Keratinocyte (primary cell): ENCODE measurements around the gene TTC21B. TPM values are rescaled to one million over a fixed set of nuclear protein-coding genes. Genes with fewer than 3 reads are reported as not detected.

Source experiments
- DNase-seq: peaks from one replicate; pipeline ENCODE4 v3.0.0-alpha.2; 2011; ENCODE audit warnings: low read depth, missing footprints, low spot score
- FAIRE-seq: peaks from 2 replicates; lab custom pipeline; 2011; peaks lifted over from hg19 to GRCh38; lab: Jason Lieb, UNC
- H2AFZ ChIP-seq: 2 replicates; pipeline ENCODE4 v1.6.0; 2012; ENCODE audit warnings: low read length, control low read depth, inconsistent platforms; ENCODE audit not compliant: control insufficient read depth
- H3K27ac ChIP-seq: 2 replicates; pipeline ENCODE4 v1.5.1; 2011; ENCODE audit warnings: low read length; ENCODE audit not compliant: control insufficient read depth, insufficient read depth
- H3K27me3 ChIP-seq: 3 replicates; pipeline ENCODE4 v1.6.0; 2011; ENCODE audit warnings: low read length; ENCODE audit not compliant: control insufficient read depth, insufficient read depth; ENCODE audit errors: extremely low read depth
- H3K36me3 ChIP-seq, 2 experiments: 2 replicates in 1 of 2; 3 replicates in 1 of 2; pipeline ENCODE4 v1.5.1; 2011; ENCODE audit warnings: low read length in 2 of 2, mild to moderate bottlenecking in 1 of 2; ENCODE audit not compliant: control insufficient read depth in 2 of 2, insufficient read depth in 2 of 2; ENCODE audit errors: extremely low read depth in 1 of 2
- H3K4me1 ChIP-seq: 3 replicates; pipeline ENCODE4 v1.5.1; 2011; ENCODE audit warnings: low read length; ENCODE audit not compliant: control insufficient read depth, insufficient read depth; ENCODE audit errors: extremely low read depth
- H3K4me2 ChIP-seq: 3 replicates; pipeline ENCODE4 v1.6.0; 2011; ENCODE audit warnings: low read depth, low read length; ENCODE audit not compliant: control insufficient read depth, insufficient read depth; ENCODE audit errors: extremely low read depth
- H3K4me3 ChIP-seq, 3 experiments: fragments of 200-600 bp in 1 of 3; sonication (generic) in 1 of 3; 2 replicates in 2 of 3; 3 replicates in 1 of 3; pipeline ENCODE4 v1.5.1; 2011 to 2016; ENCODE audit warnings: low read length in 3 of 3, mild to moderate bottlenecking in 3 of 3, control low read depth in 2 of 3, inconsistent platforms in 1 of 3, low read depth in 1 of 3, mixed read lengths in 1 of 3, mixed run types in 1 of 3, moderate library complexity in 1 of 3; ENCODE audit not compliant: control insufficient read depth in 2 of 3, insufficient read depth in 2 of 3; ENCODE audit errors: extremely low read depth in 1 of 3
- H3K79me2 ChIP-seq: 2 replicates; pipeline ENCODE4 v1.6.0; 2012; ENCODE audit warnings: low read length; ENCODE audit not compliant: control insufficient read depth, insufficient read depth
- H3K9ac ChIP-seq: 3 replicates; pipeline ENCODE4 v1.6.0; 2011; ENCODE audit warnings: low read length; ENCODE audit not compliant: control insufficient read depth, insufficient read depth; ENCODE audit errors: extremely low read depth
- H3K9me1 ChIP-seq: 3 replicates; pipeline ENCODE4 v1.6.0; 2011; ENCODE audit warnings: low read length; ENCODE audit not compliant: control insufficient read depth, insufficient read depth; ENCODE audit errors: extremely low read depth
- H3K9me3 ChIP-seq: 2 replicates; pipeline ENCODE4 v1.5.1; 2012; ENCODE audit warnings: low read depth, low read length; ENCODE audit not compliant: control insufficient read depth
- H4K20me1 ChIP-seq: 3 replicates; pipeline ENCODE4 v1.6.0; 2011; ENCODE audit warnings: low read length; ENCODE audit not compliant: control insufficient read depth, insufficient read depth; ENCODE audit errors: extremely low read depth
- CTCF ChIP-seq, 3 experiments: IDR thresholded peaks in 1 of 3; conservative IDR thresholded peaks in 1 of 3; optimal IDR thresholded peaks in 1 of 3; 2 replicates in 2 of 3; 3 replicates in 1 of 3; pipeline versions ENCODE3 to v1.5.1; 2011; ENCODE audit warnings: low read length in 3 of 3, mild to moderate bottlenecking in 3 of 3, moderate library complexity in 2 of 3, control low read depth in 1 of 3, inconsistent platforms in 1 of 3; ENCODE audit not compliant: insufficient read depth in 2 of 3; ENCODE audit errors: extremely low read depth in 1 of 3
- EZH2 ChIP-seq: IDR thresholded peaks from one replicate; pipeline ENCODE4 v1.6.1; 2012; ENCODE audit warnings: inconsistent platforms, mild to moderate bottlenecking, low read length, moderate library complexity
- dilution Hi-C: fragments of 300-500 bp; cut with MboI; formaldehyde crosslinking; loops from one replicate; pipeline ENCODE4 v1.7.0; 2020; ENCODE audit warnings: low sequenced_read_pairs; ENCODE audit not compliant: extremely low pct_ligation_motif_present
- polyA plus RNA-seq, 5 experiments: library from polyadenylated mRNA; depleted of rRNA in 3 of 5; stranded (reverse) in 3 of 5; stranded (forward) in 1 of 5; unstranded in 1 of 5; fragments of >200 nt; gene quantifications; 1 replicate in 1 of 5; 2 replicates in 3 of 5; 3 replicates in 1 of 5; pipeline versions ENCODE4 v1.2.1 to v1.2.3, GENCODE V29; 2011 to 2012; ENCODE audit warnings: missing spikeins in 2 of 5, low read depth in 1 of 5, low replicate concordance in 1 of 5

The TTC21B gene
- polyA plus RNA-seq, 1 donor (not counting 4 experiments of a cell fraction or from before 2014, with no cell fraction given) = 8.0 TPM

GRCh38 chr2:165905269-165905668, 48.3 kb downstream of the TTC21B start:
- TF ChIP-seq CTCF (optimal IDR thresholded peaks at IDR 0.05 in 1 of 3, IDR thresholded peaks at IDR 0.05 in 1 of 3, conservative IDR thresholded peaks at IDR 0.05 in 1 of 3; ENCODE audit: extremely low read depth in 1 of 3, insufficient read depth in 2 of 3, low read length in 3 of 3) (no peak), EZH2 (no peak)
- no peaks in the 10 kb centered on the region for H4K20me1 ChIP-seq
- dilution Hi-C loops = no loop called here
- H3K79me2 ChIP-seq = no peaks in the 10 kb centered on the region
- DNase-seq (no peak), FAIRE-seq (no peak)
- no peak overlapping the region for H2AFZ ChIP-seq
- no peak overlapping the region for H3K27ac ChIP-seq
- no peaks in the 10 kb centered on the region for H3K9me1 ChIP-seq
- no peaks in the 10 kb centered on the region for H3K36me3 ChIP-seq
- H3K4me2 ChIP-seq = no peak overlapping the region
- no peaks in the 10 kb centered on the region for H3K9me3 ChIP-seq
- H3K4me1 ChIP-seq = no peaks in the 10 kb centered on the region
- H3K9ac ChIP-seq = no peak overlapping the region
- no peak overlapping the region for H3K4me3 ChIP-seq
- no peaks in the 10 kb centered on the region for H3K27me3 ChIP-seq

- H3K27me3 ChIP-seq = no peaks in the 10 kb centered on the region
- no peaks in the 10 kb centered on the region for H3K9me1 ChIP-seq
- no peak overlapping the region for H2AFZ ChIP-seq
- no peak overlapping the region for H3K4me2 ChIP-seq
- no peaks in the 10 kb centered on the region for H3K79me2 ChIP-seq
- DNase-seq (no peak), FAIRE-seq (no peak)
- H4K20me1 ChIP-seq = no peaks in the 10 kb centered on the region
- dilution Hi-C loops = no loop called here
- no peaks in the 10 kb centered on the region for H3K9me3 ChIP-seq
- H3K36me3 ChIP-seq = no peaks in the 10 kb centered on the region
- H3K4me1 ChIP-seq = no peaks in the 10 kb centered on the region
- no peak overlapping the region for H3K4me3 ChIP-seq
- H3K27ac ChIP-seq = no peak overlapping the region
- H3K9ac ChIP-seq = no peak overlapping the region
- TF ChIP-seq CTCF (optimal IDR thresholded peaks at IDR 0.05 in 1 of 3, IDR thresholded peaks at IDR 0.05 in 1 of 3, conservative IDR thresholded peaks at IDR 0.05 in 1 of 3; ENCODE audit: extremely low read depth in 1 of 3, insufficient read depth in 2 of 3, low read length in 3 of 3) (no peak), EZH2 (no peak)
These were observed 49.1 kb downstream of the TTC21B start for GRCh38 chr2:165904432-165904831.
